Posterior cingulate gyrus (tissue), 11 donors: Measurements from ENCODE around the gene GAGE12J.
A peak's percentile ranks its signal among the peaks of the same experiment; 100 is the strongest.
"Not testable (repeated sequence)": the region's sequence is repeated elsewhere in the genome, so short reads cannot be mapped to it uniquely, and the experiment has no call there.

ENCODE experiments used
- DNase-seq, 10 donors: peaks; one replicate each; pipeline versions ENCODE4 v3.0.0 to v3.0.0-alpha.2; 2020 to 2021; ENCODE audit warnings: mixed read lengths in 3 of 10
- intact Hi-C: fragments of 100-400 bp; cut with DNase I; formaldehyde crosslinking; loops from one replicate; pipeline ENCODE4 v1.15.1; 2023

GAGE12J gene, protein sequence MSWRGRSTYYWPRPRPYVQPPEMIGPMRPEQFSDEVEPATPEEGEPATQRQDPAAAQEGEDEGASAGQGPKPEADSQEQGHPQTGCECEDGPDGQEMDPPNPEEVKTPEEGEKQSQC

DNA sequence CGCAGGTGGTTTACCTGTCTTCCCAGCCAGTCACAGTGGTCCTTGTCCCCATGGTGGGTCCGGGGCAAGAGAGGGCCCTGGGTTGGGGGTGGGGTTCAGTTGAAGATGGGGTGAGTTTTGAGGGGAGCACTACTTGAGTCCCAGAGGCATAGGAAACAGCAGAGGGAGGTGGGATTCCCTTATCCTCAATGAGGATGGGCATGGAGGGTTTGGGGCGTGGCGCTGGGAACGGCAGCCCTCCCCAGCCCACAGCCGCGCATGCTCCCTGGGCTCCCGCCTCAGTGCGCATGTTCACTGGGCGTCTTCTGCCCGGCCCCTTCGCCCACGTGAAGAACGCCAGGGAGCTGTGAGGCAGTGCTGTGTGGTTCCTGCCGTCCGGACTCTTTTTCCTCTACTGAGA, at the start of gene GAGE12J:
Gene GAGE12J, plus strand, starts transcription at position 301 of the 400 bp plus-strand sequence. CDS start 1,157 bp downstream, outside the sequence.
- intact Hi-C loops, DNase-seq: not testable (repeated sequence)

DNA sequence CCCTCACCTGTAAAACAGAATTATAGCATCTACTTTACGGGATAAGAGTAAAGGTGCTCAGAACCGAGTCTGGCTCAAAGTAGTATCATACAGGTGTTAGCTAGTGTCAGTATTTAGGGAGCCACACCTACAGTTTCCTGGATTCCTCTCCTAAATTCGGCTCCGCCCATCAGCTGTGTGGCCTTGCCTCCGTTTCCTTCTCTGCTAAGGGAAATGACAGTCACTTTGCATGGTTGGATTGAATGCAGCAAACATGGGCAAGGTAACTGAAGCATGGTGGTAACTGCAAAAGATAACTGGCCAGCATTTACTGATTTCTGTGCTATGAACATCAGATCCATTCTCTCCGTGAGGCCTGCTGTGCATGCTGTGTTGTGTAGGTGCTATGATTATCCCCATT, 49.4 kb upstream of the GAGE12J start:
- DNase-seq, result peak in 1 of 10 donors; percentile 9
- intact Hi-C loops, result no loop called here

DNA sequence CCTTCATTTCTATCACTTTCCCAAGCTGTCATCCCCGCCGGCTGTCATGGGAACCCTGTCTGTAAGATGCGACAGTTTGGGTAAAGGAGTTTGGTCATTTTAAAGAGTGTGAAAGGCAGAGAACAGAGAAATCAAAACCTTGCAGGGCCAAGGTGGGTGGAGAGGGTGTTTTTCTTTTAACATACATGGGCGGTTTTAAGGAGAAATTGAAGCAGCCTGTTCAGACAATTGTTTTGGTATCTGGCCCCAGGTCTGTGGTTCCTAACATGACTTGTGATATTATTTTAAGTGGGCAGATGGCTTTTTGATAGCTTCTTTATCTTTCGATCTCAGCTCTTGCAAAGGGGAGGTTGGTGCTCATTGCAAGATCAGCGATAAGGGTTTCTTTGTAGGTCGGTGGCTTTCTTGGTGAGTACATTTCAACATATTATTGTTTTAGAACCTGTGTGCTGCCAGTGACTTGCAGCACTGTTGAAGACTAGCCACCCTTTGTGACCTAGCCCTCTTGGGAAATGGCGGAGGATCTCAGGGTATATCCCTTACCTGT, 48.6 kb upstream of the GAGE12J start:
- intact Hi-C loops, result no loop called here
- peak in 1 of 10 donors; percentile 43 for DNase-seq

DNA sequence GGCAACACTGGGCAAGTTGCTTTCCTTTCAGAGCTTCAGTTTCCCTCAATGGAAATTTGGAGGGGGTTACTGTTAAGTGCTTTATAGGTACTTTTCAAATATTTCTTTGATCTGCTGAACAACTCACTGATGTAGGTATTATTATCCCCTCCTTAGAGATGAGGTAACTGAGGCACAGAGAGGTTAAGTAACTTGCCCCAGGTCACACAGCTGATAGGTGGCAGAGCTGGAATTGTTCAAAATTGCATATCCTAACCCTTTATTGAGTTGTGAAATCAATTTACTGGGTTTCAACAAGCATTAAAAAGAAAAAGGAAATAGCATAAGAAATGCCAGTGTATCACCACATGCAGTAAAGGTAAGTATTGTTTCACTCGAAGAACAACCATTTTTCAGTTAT, 45.6 kb upstream of the GAGE12J start:
- DNase-seq, result no peak
- intact Hi-C loops, result no loop called here

DNA sequence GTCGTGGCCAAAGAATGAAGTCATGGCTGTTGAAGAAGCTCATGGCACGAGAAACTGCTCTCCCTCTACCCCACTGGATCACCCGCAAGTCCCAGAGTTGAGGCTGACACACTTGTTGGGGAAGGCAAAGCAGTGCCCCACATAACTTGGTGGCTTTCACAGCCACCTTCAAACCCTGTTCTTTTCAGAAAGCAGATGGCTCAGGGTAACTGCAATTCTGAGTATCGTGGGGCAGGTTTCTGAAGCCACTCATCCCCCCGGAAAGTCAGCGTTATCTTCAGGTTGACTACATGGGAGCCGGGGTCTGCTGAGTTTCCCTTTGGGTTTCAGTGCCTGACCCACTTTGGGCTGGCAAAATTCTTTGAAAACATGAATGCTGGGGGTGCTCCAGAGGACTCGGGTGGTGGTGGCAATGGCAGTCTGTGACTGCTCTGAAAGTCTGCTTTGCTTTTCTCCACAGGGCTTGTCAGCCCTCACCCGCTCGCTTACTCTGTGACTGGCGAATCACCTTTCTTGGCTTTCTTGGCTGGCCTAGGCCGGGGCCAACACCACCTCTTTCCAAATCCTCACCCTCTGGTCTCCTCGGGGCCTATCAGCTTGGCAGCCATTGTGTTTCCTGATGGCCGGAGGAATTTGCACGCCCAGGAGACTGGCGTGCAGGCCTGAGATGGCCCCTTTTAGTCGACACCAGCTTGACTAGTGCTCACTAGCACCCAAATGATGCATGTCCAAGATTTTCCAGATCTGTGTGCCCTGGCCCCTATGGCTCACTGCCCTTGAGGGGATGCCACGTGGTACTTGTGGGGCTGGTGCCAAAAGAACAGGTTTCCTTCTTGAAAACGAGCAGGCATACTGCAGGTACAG, 44.9 kb upstream of the GAGE12J start:
- peak in 3 of 10 donors; percentile 11 to 59 (median 39) for DNase-seq
- intact Hi-C loops, result no loop called here

DNA sequence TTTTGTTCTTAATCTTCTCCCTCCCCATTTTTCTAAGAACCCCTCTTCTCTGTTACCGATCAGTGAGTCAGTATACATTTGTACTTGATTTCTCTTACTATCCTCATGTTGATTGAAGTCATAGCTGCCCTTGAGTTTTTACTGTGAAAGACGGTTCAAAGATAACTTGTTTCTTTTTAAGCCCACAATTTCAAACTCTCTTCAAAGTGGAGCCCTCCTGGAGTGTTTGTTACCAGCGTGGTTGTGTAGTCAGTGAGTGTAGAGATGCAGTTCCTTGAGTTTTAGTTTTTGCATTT, 44.4 kb upstream of the GAGE12J start:
- intact Hi-C loops, result no loop called here
- DNase-seq, result no peak

DNA sequence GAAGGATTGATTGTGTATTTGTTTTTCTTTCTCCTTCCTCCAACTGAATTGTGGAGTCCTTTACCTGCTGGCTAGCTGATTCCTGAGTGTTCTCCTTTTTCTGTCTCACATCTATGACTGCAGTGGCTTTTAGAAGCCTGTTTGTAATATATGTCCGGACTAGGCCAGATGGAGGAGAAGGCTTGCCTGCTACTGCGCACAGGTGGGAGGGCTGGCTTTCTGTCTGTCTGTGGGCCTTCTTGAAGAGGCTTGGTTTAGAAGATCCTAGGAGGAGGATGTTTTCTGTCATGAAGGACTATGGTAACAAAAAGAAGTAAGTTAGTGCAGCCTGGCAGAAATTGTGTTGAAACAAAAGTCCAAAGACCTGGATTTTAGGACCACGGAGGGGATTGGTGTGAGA, 43.8 kb upstream of the GAGE12J start:
- intact Hi-C loops, result no loop called here
- DNase-seq, result peak in 1 of 10 donors; percentile 63

DNA sequence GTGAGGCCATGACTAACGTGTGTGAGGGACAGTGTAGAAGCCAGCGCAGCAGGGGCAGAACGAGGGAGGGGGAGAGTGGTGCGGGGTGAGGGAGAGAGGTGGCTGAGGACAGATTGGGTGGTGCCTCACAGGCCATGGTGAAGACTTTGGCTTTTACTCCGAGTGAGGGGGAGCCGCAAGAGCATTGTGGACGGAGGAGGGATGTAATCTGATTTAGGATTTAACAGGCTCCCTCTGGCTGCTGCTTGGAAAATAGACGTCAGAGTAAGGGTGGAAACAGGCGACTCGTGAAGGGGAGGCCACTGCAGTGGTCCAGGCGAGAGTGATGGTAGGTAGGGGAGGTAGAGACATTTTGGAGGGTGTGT, 39.2 kb upstream of the GAGE12J start:
- peak in 2 of 10 donors; percentile 14 to 78 for DNase-seq
- intact Hi-C loops, result no loop called here

DNA sequence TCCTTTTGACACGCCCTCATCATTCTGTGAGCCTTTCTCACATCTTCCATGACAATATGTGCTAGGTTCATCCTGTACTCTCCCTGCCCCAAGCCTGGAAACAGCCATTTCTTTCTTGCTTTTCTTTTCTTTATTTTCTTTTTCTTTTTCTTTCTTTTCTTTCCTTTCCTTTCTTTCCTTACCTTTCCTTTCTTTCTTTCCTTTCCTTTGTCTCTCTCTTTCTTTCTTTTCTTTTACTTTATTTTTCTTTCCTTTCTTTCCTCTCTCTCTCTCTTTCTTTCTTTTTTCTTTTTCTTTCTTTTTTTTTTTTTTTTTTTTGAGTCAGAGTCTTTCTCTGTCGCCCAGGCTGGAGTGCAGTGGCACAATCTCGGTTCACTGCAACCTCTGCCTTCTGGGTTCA, 37.6 kb upstream of the GAGE12J start:
- no peak for DNase-seq
- intact Hi-C loops, result no loop called here

DNA sequence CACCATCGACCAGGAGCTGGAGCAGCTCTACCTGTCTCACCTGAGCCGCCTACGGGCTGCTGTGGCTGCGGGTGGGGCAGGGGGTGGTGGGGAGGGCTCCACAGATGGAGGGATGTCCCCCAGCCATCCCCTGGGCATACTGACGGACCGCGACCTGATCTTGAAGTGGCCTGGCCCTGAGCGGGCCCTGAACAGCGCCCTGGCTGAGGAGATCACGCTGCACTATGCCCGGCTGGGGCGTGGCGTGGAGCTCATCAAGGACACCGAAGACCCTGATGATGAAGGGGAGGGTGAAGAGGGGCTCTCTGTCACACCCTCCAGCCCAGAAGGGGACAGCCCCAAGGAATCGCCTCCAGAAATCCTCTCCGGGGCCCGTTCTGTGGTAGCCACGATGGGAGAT, 35.7 kb upstream of the GAGE12J start:
- intact Hi-C loops, result no loop called here
- peak in 1 of 10 donors; percentile 65 for DNase-seq

DNA sequence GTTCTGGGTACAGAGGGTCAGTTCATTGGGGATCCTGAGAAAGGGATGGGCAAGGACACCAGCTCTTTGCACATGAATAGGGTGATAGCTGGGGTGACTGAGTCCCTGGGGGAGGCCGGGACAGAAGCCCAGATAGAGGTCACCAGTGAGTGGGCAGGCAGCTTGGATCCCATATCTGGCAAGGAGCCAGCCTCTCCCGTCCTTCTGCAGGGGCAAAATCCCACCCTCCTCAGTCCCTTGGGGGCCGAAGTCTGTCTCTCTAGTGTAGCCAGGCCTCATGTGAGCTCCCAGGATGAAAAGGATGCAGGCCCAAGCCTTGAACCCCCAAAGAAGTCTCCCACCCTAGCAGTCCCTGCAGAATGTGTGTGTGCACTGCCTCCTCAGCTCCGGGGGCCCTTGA, 35.3 kb upstream of the GAGE12J start:
- peak in 1 of 10 donors; percentile 70 for DNase-seq
- intact Hi-C loops, result no loop called here

DNA sequence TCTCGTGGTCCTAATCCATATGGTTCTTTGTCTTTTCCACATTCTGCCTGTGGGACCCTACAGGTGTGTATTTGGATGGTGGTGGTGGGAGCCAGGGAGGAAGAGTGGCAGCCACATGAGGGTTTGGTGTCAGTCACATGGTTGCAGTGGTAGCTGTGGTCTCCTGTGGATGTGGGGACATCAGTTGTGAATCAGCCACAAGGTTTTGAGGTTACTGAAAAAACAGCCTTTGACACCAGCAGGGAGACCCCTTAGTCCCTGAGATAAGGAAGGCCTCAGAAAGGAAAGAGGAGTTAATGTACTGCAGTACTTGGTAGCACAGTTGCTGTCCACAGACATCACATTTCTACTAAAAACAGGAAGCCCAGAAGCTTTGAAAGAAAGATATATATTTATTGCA, 34.2 kb upstream of the GAGE12J start:
- no peak for DNase-seq
- intact Hi-C loops, result no loop called here

DNA sequence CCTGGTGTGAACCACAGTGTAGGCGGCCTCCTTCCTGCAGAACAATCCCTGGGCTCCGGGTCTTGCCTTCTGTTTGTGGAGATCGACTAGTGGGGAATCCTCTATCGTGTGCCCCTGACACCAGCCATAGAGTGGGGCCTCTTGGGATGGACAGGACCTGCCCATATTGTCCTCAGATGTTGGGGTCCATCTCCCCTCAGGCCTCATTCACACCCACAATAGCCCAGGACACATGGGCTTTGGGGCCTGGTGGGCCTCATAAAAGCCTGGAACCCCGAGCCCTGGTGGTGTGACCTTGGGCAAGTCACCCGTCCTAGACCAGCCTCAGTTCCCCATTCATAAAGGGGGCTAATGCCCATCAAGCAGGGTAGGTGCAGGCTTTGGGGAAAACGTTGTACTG, 31.6 kb upstream of the GAGE12J start:
- intact Hi-C loops, result loop anchor here (10.0 kb wide), 2 partner anchors 465 to 545 kb away; no protein-coding TSS in a partner anchor
- peak in 1 of 10 donors; percentile 76 for DNase-seq

DNA sequence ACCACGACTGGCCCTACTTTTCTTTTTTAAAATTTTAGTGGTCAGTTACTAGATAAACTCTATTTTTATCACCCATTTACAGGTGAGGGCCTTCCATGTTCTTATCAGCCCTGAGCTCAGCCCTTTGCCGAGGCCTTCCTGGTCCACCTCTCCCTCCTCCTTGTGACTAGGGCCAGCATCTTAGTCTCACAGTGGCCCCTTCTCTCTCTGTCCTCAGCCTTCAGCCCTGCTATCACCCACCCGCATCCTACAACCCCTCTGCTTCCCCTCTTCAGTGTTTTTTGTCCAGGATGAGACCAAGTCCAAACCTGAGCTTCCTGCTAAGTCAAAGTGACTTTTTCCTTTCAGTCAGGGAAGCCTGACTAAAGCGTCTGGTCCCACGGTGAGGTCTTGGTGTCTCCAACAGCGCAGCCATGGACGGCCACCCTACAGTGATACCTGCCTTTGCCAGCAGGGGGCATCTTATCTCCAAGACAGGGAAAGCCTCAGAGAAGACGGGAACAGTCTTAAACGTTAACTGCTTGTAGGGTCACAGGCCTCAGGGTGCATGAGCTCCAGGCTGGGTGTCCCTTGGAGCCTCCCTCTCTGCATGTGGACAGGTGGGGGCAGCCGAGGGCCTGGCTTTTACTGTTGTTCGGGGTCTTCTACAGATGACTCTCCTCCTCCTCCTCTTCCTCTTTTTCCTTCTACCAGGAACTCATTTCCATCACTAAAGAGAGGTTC, 30.1 kb upstream of the GAGE12J start:
- peak in 8 of 10 donors; percentile 37 to 90 (median 56) for DNase-seq
- intact Hi-C loops, result loop anchor here (10.0 kb wide), 2 partner anchors 463 to 543 kb away; no protein-coding TSS in a partner anchor

DNA sequence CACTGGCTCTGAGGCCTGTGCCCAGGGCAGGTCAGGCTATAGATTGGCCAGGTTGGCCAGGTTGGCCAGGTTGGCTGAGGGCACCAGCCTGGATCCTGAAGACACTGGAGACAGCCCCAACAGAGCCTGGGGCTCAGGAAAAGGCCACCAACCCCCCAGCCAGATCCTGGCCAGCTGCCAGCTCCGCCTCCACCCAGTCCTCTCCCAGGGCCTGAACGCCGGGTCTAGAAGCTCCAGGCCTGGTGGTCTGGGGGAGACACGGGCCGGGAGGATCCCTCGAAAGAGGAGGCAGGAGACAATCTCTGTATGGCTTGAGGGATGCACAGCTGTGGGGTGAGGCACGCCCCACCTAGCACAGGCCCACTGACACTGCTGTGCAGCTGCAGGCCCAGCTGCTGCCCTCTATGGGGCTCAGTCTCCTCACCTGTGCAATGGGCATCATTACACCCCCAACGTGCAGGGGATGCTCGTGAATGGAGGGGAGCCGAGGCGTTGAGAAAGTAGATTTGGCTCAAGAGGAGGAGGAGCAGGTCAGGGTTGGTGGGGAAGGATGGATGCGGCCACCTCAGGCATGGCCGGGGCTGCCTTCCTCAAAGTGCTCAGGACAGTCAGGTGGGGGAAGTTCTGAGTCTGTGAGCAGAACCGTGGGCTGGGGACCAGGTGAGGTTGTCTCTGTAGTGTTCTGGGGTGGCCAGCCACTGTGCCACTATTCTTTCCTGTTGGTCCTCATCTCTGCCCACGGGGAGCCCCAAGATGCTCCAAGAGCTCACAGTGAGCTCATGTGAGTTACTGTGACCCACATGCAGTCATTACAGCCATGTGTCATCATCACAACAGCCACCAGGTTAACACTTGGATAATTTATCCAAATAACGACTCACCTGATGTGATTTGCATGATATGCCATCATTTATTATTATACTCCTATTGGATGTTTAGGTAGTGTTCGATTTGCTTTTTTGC, 29.2 kb upstream of the GAGE12J start:
- peak in 2 of 10 donors; percentile 55 to 56 for DNase-seq
- intact Hi-C loops, result loop anchor here (10.0 kb wide), 2 partner anchors 462 to 542 kb away; no protein-coding TSS in a partner anchor

DNA sequence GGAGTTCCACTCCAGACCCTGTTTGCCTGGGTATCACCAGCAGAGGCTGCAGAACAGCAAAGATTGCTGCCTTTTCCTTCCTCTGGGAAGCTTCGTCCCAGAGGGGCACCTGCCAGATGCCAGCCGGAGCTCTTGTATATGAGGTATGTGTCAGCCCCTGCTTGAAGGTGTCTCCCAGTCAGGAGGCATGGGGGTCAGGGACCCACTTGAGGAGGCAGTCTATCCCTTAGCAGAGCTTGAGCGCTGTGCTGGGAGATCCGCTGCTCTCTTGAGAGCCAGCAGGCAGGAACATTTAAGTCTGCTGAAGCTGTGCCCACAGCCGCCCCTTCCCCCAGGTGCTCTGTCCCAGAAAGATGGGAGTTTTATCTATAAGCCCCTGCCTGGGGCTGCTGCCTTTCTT, 22.5 kb upstream of the GAGE12J start:
- not testable (repeated sequence) for DNase-seq
- intact Hi-C loops, result loop anchor here (10.0 kb wide), 2 partner anchors 456 to 536 kb away; no protein-coding TSS in a partner anchor

DNA sequence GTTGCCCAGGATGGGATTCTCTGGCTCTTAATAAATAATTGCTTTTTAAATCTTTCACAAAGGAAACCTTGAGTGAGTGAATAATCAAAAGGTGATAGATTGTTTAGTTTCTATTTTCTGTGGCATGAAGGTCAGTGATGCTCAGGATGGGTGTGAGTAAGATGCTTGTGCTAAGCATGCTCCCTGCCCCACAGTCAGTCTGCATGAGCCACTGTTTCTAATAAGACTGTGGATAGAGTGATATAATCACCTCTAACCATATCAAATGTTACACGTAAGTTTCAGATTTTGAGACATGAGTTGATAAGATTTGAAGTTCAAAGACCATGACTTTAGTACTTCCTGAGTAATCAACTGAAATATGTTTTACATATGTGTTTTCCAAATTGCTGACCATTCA, 21.1 kb upstream of the GAGE12J start:
- DNase-seq, result no peak
- intact Hi-C loops, result no loop called here

DNA sequence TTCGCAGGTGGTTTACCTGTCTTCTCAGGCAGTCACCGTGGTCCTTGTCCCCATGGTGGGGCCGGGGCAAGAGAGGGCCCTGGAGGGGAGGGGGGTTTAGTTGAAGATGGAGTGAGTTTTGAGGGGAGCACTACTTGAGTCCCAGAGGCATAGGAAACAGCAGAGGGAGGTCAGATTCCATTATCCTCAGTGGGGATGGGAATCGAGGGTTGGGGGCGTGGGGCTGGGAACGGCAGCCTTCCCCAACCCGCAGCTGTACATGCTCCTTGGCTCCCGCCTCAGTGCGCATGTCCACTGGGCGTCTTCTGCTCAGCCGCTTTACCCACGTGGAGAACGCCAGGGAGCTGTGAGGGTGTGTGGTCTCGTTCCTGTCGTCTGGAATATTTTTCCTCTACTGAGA, 18.5 kb upstream of the GAGE12J start, which contains the start of gene GAGE10:
Gene GAGE10, plus strand, starts transcription at position 301 of the 400 bp plus-strand sequence. CDS start 1,214 bp downstream, outside the sequence.
- intact Hi-C loops, result no loop called here
- DNase-seq, result no peak

DNA sequence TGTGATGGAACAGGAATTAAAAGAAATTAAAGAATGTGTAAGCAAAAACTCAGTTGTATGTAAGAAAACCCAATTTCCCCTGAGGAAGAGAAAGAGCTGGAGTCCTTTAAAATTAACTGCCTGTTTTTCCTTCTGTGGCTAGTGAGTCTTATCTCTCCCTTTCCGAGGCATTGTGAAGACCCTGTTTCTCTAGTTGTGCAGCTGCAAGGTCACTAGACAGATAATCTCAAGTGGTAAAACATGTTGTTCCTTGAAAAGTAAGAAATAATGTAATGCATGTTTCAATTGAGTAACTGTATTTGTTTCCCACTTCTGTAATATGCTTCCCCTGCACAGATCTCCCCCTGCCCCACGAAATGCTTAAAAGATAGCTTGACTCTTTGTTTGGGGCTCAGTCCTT, 14.1 kb upstream of the GAGE12J start:
- intact Hi-C loops, DNase-seq: not testable (repeated sequence)
